Measurements from ENCODE around the gene TTC9C.
"Not testable (repeated sequence)": the region's sequence is repeated elsewhere in the genome, so short reads cannot be mapped to it uniquely, and the experiment has no call there.

- TF ChIP-seq CSRNP3 (CRISPR knock-in tag; IDR thresholded peaks at IDR 0.05); ZFP3 (CRISPR knock-in tag; IDR thresholded peaks at IDR 0.05); POU6F1 (CRISPR knock-in tag; IDR thresholded peaks at IDR 0.05; ENCODE audit: borderline replicate concordance, low read depth): not testable (repeated sequence)
These were observed 1.8 kb downstream of the TTC9C start for GRCh38 chr11:62730076-62730475.
